GM21360 (cell line): ENCODE data around the gene HOXD1.

Experiments used
- ATAC-seq: cut with Tn5 transposase; IDR thresholded peaks from one replicate; pipeline ENCODE4 v1.9.1; 2021; ENCODE audit warnings: mild to moderate bottlenecking, moderate library complexity; ENCODE audit not compliant: unreplicated experiment

Gene HOXD1

GRCh38 chr2:176152350-176153181 is 35.9 kb upstream of the HOXD1 start:
- no peak for ATAC-seq

GRCh38 chr2:176154576-176155252 is 33.8 kb upstream of the HOXD1 start:
- no peak for ATAC-seq

- ATAC-seq = no peak
Observed at GRCh38 chr2:176155356-176156044, 33.0 kb upstream of the HOXD1 start.

- ATAC-seq = no peak
Observed at GRCh38 chr2:176156301-176156806, 32.1 kb upstream of the HOXD1 start.

GRCh38 chr2:176156807-176157498 is 31.5 kb upstream of the HOXD1 start, which contains the start of gene HOXD3:
Gene HOXD3, plus strand, starts transcription at chr2:176157307. Its CDS starts 11,808 bp downstream, at chr2:176169115.
- ATAC-seq = no peak

GRCh38 chr2:176157499-176158185 is 30.8 kb upstream of the HOXD1 start:
- no peak for ATAC-seq

GRCh38 chr2:176158186-176158591 is 30.3 kb upstream of the HOXD1 start:
- ATAC-seq = no peak

- no peak for ATAC-seq
Observed at GRCh38 chr2:176158855-176159662, 29.4 kb upstream of the HOXD1 start.

- no peak for ATAC-seq
Observed at GRCh38 chr2:176159663-176160250, 28.7 kb upstream of the HOXD1 start.

GRCh38 chr2:176160251-176160985 is 28.1 kb upstream of the HOXD1 start:
- no peak for ATAC-seq

GRCh38 chr2:176160986-176161824 is 27.3 kb upstream of the HOXD1 start:
- no peak for ATAC-seq

GRCh38 chr2:176161825-176162626 is 26.4 kb upstream of the HOXD1 start:
- no peak for ATAC-seq

- ATAC-seq = no peak
Observed at GRCh38 chr2:176162911-176163671, 25.4 kb upstream of the HOXD1 start.

- ATAC-seq = no peak
Observed at GRCh38 chr2:176163672-176164056, 24.8 kb upstream of the HOXD1 start.

GRCh38 chr2:176164201-176164600 is 24.3 kb upstream of the HOXD1 start:
- no peak for ATAC-seq
